SK-N-MC (cell line): Measurements from ENCODE around the gene P4HA2.

Experiments used
- DNase-seq: peaks from one replicate; pipeline ENCODE4 v3.0.0-alpha.2; 2011; ENCODE audit warnings: low read depth, low spot score
- H3K27ac ChIP-seq: fragments of 200-600 bp; sonication (generic); 2 replicates; pipeline ENCODE4 v1.5.1; 2016; ENCODE audit warnings: mixed run types
- H3K36me3 ChIP-seq: fragments of 200-600 bp; sonication (generic); 2 replicates; pipeline ENCODE4 v1.6.1; 2017; ENCODE audit warnings: antibody characterized with exemption, low read length, mixed read lengths; ENCODE audit not compliant: insufficient read depth
- H3K4me3 ChIP-seq: fragments of 200-600 bp; sonication (generic); 2 replicates; pipeline ENCODE4 v1.5.1; 2016
- H3K9ac ChIP-seq: fragments of 200-600 bp; sonication (generic); 2 replicates; pipeline ENCODE4 v1.8.0; 2017; ENCODE audit warnings: mixed run types, mixed read lengths; ENCODE audit not compliant: insufficient read length
- H3K9me3 ChIP-seq: fragments of 200-600 bp; sonication (generic); 2 replicates; pipeline ENCODE4 v1.6.1; 2017; ENCODE audit warnings: low read depth, mild to moderate bottlenecking, antibody characterized with exemption, low read length, moderate library complexity, mixed read lengths
- EZH2 ChIP-seq: fragments of 200-600 bp; sonication (generic); IDR thresholded peaks from one replicate; pipeline ENCODE4 v1.6.1; 2017; ENCODE audit warnings: antibody characterized with exemption
- FOXP2 ChIP-seq: optimal IDR thresholded peaks from 2 replicates; pipeline ENCODE3; 2011; ENCODE audit warnings: mild to moderate bottlenecking, moderate library complexity; ENCODE audit not compliant: insufficient read depth; ENCODE audit errors: extremely low read length, control extremely low read depth
- POLR2AphosphoS5 ChIP-seq: IDR thresholded peaks from 2 replicates; pipeline ENCODE4 v1.6.1; 2012; ENCODE audit warnings: mild to moderate bottlenecking, low read depth, low read length, borderline replicate concordance

Gene P4HA2

GRCh38 chr5:132270706-132271105, 43.1 kb upstream of the P4HA2 start:
- H3K9ac ChIP-seq, result no peak overlapping the region
- H3K27ac ChIP-seq, result no peak overlapping the region
- no peaks in the 10 kb centered on the region for H3K9me3 ChIP-seq
- no peak overlapping the region for H3K4me3 ChIP-seq
- TF ChIP-seq POLR2AphosphoS5 (no peak), EZH2 (no peak), FOXP2 (no peak)
- no peak for DNase-seq
- no peaks in the 10 kb centered on the region for H3K36me3 ChIP-seq

- no peak for TF ChIP-seq EZH2
- Histone ChIP-seq H3K36me3 (no peaks in the 10 kb centered on the region), H3K4me3 (no peak overlapping the region), H3K9ac (no peak overlapping the region), H3K9me3 (no peaks in the 10 kb centered on the region), H3K27ac (no peak overlapping the region)
- DNase-seq, result no peak
These were observed 42.6 kb upstream of the P4HA2 start for GRCh38 chr5:132270335-132270665.

GRCh38 chr5:132269635-132270334, 42.1 kb upstream of the P4HA2 start:
- no peak overlapping the region for H3K27ac ChIP-seq
- no peak for DNase-seq

GRCh38 chr5:132268769-132269551, 41.3 kb upstream of the P4HA2 start:
- no peak overlapping the region for H3K27ac ChIP-seq
- no peak overlapping the region for H3K4me3 ChIP-seq
- no peak for DNase-seq
- no peaks in the 10 kb centered on the region for H3K9me3 ChIP-seq
- no peak for TF ChIP-seq POLR2AphosphoS5
- TF ChIP-seq EZH2, result no peak
- TF ChIP-seq FOXP2, result no peak
- H3K9ac ChIP-seq, result no peak overlapping the region
- H3K36me3 ChIP-seq, result no peaks in the 10 kb centered on the region

More at GRCh38 chr5:132269635-132270334, 42.1 kb upstream of the P4HA2 start:
- TF ChIP-seq POLR2AphosphoS5 (no peak), FOXP2 (no peak), EZH2 (no peak)
- Histone ChIP-seq H3K4me3 (no peak overlapping the region), H3K9ac (no peak overlapping the region), H3K36me3 (no peaks in the 10 kb centered on the region), H3K9me3 (no peaks in the 10 kb centered on the region)

- no peak overlapping the region for H3K4me3 ChIP-seq
- H3K27ac ChIP-seq, result no peak overlapping the region
- H3K36me3 ChIP-seq, result no peaks in the 10 kb centered on the region
- DNase-seq, result no peak
- TF ChIP-seq FOXP2 (no peak), EZH2 (no peak), POLR2AphosphoS5 (no peak)
- H3K9me3 ChIP-seq, result no peaks in the 10 kb centered on the region
- no peak overlapping the region for H3K9ac ChIP-seq
These were observed 40.5 kb upstream of the P4HA2 start for GRCh38 chr5:132267931-132268768.

- TF ChIP-seq FOXP2, result no peak
- Histone ChIP-seq H3K27ac (no peak overlapping the region), H3K9me3 (no peaks in the 10 kb centered on the region), H3K4me3 (no peak overlapping the region), H3K9ac (no peak overlapping the region), H3K36me3 (no peaks in the 10 kb centered on the region)
- no peak for DNase-seq
These were observed 39.6 kb upstream of the P4HA2 start for GRCh38 chr5:132267166-132267739.

- no peaks in the 10 kb centered on the region for H3K9me3 ChIP-seq
- no peak for DNase-seq
- TF ChIP-seq POLR2AphosphoS5 (no peak), FOXP2 (no peak), EZH2 (no peak)
- no peaks in the 10 kb centered on the region for H3K36me3 ChIP-seq
- no peak overlapping the region for H3K9ac ChIP-seq
- no peak overlapping the region for H3K27ac ChIP-seq
- no peak overlapping the region for H3K4me3 ChIP-seq
These were observed 39.1 kb upstream of the P4HA2 start for GRCh38 chr5:132266836-132267160.

GRCh38 chr5:132266031-132266835, 38.6 kb upstream of the P4HA2 start:
- H3K9me3 ChIP-seq, result no peaks in the 10 kb centered on the region
- no peak overlapping the region for H3K27ac ChIP-seq
- no peak overlapping the region for H3K4me3 ChIP-seq
- DNase-seq, result no peak
- no peak overlapping the region for H3K9ac ChIP-seq
- no peak for TF ChIP-seq FOXP2
- no peaks in the 10 kb centered on the region for H3K36me3 ChIP-seq
